HEK293T (cell line): ENCODE data around the gene EIF4E2.

Experiments
- CTCF ChIA-PET: fragments of 350-600 bp; formaldehyde crosslinking; extraction: SDS; loops from one replicate; lab custom pipeline; 2021; ENCODE audit warnings: antibody characterized with exemption, inconsistent platforms; lab: Yijun Ruan, JAX
- POLR2A ChIA-PET: fragments of 350-600 bp; formaldehyde crosslinking; extraction: SDS; loops from one replicate; lab custom pipeline; 2020; ENCODE audit warnings: antibody characterized with exemption, inconsistent platforms; lab: Yijun Ruan, JAX
- DNase-seq: peaks from one replicate; pipeline ENCODE4 v3.0.0; 2012; ENCODE audit warnings: mixed read lengths; ENCODE audit errors: extremely low spot score
- ARNT ChIP-seq: fragments of 450-650 bp; IDR thresholded peaks from 2 replicates; pipeline ENCODE4 v1.6.1; 2017; ENCODE audit warnings: mild to moderate bottlenecking
- BHLHE40 ChIP-seq: fragments of 450-650 bp; IDR thresholded peaks from 2 replicates; pipeline ENCODE4 v1.6.1; 2016; ENCODE audit warnings: mild to moderate bottlenecking, moderate library complexity, borderline replicate concordance
- CTBP1 ChIP-seq: fragments of 450-650 bp; IDR thresholded peaks from 2 replicates; pipeline ENCODE4 v1.6.1; 2016; ENCODE audit warnings: borderline replicate concordance
- ELF4 ChIP-seq: fragments of 450-650 bp; IDR thresholded peaks from 2 replicates; pipeline ENCODE4 v1.6.1; 2017; ENCODE audit warnings: antibody characterized with exemption
- FOXA1 ChIP-seq: fragments of 450-650 bp; IDR thresholded peaks from 2 replicates; pipeline ENCODE4 v1.6.1; 2016; ENCODE audit warnings: mild to moderate bottlenecking
- FOXK2 ChIP-seq: fragments of 450-650 bp; IDR thresholded peaks from 2 replicates; pipeline ENCODE4 v1.6.1; 2016; ENCODE audit warnings: mild to moderate bottlenecking
- FOXM1 ChIP-seq: fragments of 450-650 bp; IDR thresholded peaks from 2 replicates; pipeline ENCODE4 v1.6.1; 2017; ENCODE audit warnings: mild to moderate bottlenecking, borderline replicate concordance
- HDGF ChIP-seq: fragments of 450-650 bp; IDR thresholded peaks from 2 replicates; pipeline ENCODE4 v1.6.1; 2017; ENCODE audit warnings: antibody characterized with exemption, borderline replicate concordance
- L3MBTL2 ChIP-seq: fragments of 450-650 bp; conservative IDR thresholded peaks from 2 replicates; pipeline ENCODE4 v1.6.1; 2016; ENCODE audit warnings: mild to moderate bottlenecking
- LEF1 ChIP-seq: fragments of 450-650 bp; IDR thresholded peaks from 2 replicates; pipeline ENCODE4 v1.6.1; 2017; ENCODE audit warnings: mild to moderate bottlenecking, borderline replicate concordance
- NFRKB ChIP-seq: fragments of 450-650 bp; IDR thresholded peaks from 2 replicates; pipeline ENCODE4 v1.6.1; 2016; ENCODE audit warnings: mild to moderate bottlenecking, moderate library complexity
- SP1 ChIP-seq: fragments of 450-650 bp; IDR thresholded peaks from 2 replicates; pipeline ENCODE4 v1.6.1; 2017
- TARDBP ChIP-seq: fragments of 450-650 bp; IDR thresholded peaks from 2 replicates; pipeline ENCODE4 v1.6.1; 2016
- ZNF384 ChIP-seq: fragments of 450-650 bp; IDR thresholded peaks from 2 replicates; pipeline ENCODE4 v1.6.1; 2016

EIF4E2 gene

GRCh38 chr2:232611559-232612218 is 61.2 kb downstream of the EIF4E2 start:
- TF ChIP-seq CTBP1 (no peak), TARDBP (no peak), BHLHE40 (no peak), NFRKB (no peak), ZNF384 (no peak), ELF4 (no peak), LEF1 (no peak), FOXA1 (no peak)
- DNase-seq = peak; percentile 70
- CTCF ChIA-PET = interaction anchor here (0.7 to 1.6 kb wide), 5 partner anchors 8 to 57 kb away, joined by 3 to 14 read pairs (median 4); no protein-coding TSS in a partner anchor
- POLR2A ChIA-PET = no interaction called here

- DNase-seq = no peak
- CTCF ChIA-PET = no interaction called here
- TF ChIP-seq HDGF (no peak), SP1 (no peak), TARDBP (peak; percentile 40; the same call in 1 of the 2 replicates), ARNT (no peak), ZNF384 (no peak), NFRKB (no peak), LEF1 (no peak), FOXA1 (no peak), FOXM1 (no peak)
- POLR2A ChIA-PET = no interaction called here
Measured at GRCh38 chr2:232613538-232614134, 63.1 kb downstream of the EIF4E2 start.

GRCh38 chr2:232615339-232615738 is 64.8 kb downstream of the EIF4E2 start:
- CTCF ChIA-PET = no interaction called here

More at GRCh38 chr2:232615339-232615738, 64.8 kb downstream of the EIF4E2 start:
- no peak for DNase-seq
- TF ChIP-seq ELF4 (no peak), FOXK2 (no peak), HDGF (no peak), BHLHE40 (no peak), FOXA1 (no peak), TARDBP (no peak), FOXM1 (no peak), LEF1 (no peak), ARNT (no peak), SP1 (no peak), ZNF384 (no peak), L3MBTL2 (no peak), NFRKB (no peak)
- POLR2A ChIA-PET = no interaction called here
